IPS DF 6.9 (cell line): ENCODE results near the gene C16orf54.
"Not testable (repeated sequence)": the region's sequence is repeated elsewhere in the genome, so short reads cannot be mapped to it uniquely, and the experiment has no call there.

Experiments used
- DNase-seq: peaks from one replicate; pipeline ENCODE4 v3.0.0-alpha.2; 2013; ENCODE audit warnings: low read depth, low spot score
- H3K27ac ChIP-seq: one replicate; pipeline ENCODE4 v1.5.1; 2013; ENCODE audit warnings: low read length, control low read depth
- H3K27me3 ChIP-seq: 2 replicates; pipeline ENCODE4 v1.6.1; 2013; ENCODE audit warnings: mild to moderate bottlenecking, low read length; ENCODE audit not compliant: control insufficient read depth, insufficient read depth
- H3K36me3 ChIP-seq: 2 replicates; pipeline ENCODE4 v1.6.1; 2013; ENCODE audit warnings: low read length; ENCODE audit not compliant: control insufficient read depth, insufficient read depth
- H3K4me1 ChIP-seq: 2 replicates; pipeline ENCODE4 v1.6.1; 2013; ENCODE audit warnings: low read length; ENCODE audit not compliant: control insufficient read depth, insufficient read depth
- H3K4me3 ChIP-seq: 2 replicates; pipeline ENCODE4 v1.5.1; 2013; ENCODE audit warnings: mild to moderate bottlenecking, low read length
- H3K9me3 ChIP-seq: 2 replicates; pipeline ENCODE4 v1.6.1; 2013; ENCODE audit warnings: low read length, inconsistent platforms; ENCODE audit not compliant: control insufficient read depth, insufficient read depth
- WGBS: extraction: QIAGEN DNeasy Blood & Tissue Kit; methylation state at CpG from one replicate; pipeline ENCODE4 v1.1.7; 2013; ENCODE audit warnings: mixed read lengths, missing lambda C conversion rate; ENCODE audit not compliant: insufficient read length, insufficient coverage; 5-methylcytosine and 5-hydroxymethylcytosine counted together

C16orf54 gene

DNA sequence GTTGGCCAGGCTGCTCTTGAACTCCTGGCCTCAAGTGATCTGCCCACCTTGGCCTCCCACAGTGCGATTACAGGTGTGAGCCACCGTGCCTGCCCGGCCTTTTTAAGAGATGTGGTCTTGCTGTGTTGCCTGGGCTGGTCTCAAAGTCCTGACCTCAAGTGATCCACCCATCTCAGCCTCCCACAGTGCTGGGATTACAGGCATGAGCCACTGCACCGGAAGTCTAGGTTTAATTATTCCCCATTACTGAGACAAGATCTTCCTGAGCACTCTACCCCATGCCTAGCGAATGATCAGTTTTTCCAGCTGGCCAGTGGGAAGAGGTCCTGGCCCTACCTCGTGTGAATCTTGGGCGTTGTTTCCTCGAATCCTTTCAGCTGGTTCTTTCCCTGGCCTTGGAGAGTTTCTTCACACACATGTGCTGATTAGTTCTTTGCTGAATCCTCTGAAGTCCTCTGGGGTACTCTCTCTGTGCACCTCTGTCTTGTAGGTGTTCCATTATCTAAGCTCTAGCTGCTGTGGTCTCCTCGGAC is 18.9 kb downstream of the C16orf54 start:
- Histone ChIP-seq H3K27ac (no peak overlapping the region), H3K4me3 (no peak overlapping the region), H3K36me3 (peaks cover 14% of the 10 kb centered on the region), H3K4me1 (no peaks in the 10 kb centered on the region), H3K27me3 (no peaks in the 10 kb centered on the region), H3K9me3 (no peaks in the 10 kb centered on the region)
- no CpG with 5 or more reads among the region's 9 CpGs for WGBS
- no peak for DNase-seq

DNA sequence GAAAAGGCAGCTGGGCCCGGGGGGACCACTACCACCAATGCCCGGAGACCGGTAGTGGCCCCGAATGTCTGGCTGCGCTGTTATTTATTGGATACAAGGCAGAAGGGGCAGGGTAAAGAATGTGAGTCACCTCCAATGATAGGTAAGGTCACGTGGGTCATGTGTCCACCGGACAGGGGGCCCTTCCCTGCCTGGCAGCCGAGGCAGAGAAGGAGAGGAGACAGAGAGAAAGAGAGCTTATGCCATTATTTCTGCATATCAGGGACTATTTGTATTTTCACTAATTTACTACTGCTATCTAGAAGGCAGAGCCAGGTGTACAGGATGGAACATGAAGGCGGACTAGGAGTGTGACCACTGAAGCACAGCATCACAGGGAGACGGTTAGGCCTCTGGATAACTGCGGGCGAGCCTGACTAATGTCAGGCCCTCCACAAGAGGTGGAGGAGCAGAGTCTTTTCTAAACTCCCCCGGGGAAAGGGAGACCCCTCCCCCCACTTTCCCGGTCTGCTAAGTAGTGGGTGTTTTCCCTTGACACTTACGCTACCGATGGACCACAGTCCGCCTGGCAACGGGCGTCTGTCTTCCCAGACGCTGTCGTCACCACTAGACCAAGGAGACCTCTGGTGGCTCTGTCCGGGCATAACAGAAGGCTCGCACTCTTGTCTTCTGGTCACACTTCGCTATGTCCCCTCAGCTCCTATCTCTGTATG is 24.5 kb downstream of the C16orf54 start:
- H3K36me3 ChIP-seq, H3K27ac ChIP-seq, H3K27me3 ChIP-seq, H3K4me3 ChIP-seq, DNase-seq, H3K9me3 ChIP-seq, H3K4me1 ChIP-seq: not testable (repeated sequence)
- WGBS, result no CpG with 5 or more reads among the region's 24 CpGs

GRCh38 chr16:29720703-29721102 is 25.1 kb downstream of the C16orf54 start:
- Histone ChIP-seq H3K4me3 (no peak overlapping the region), H3K4me1 (0 out of 2 replicates have a peak, but pooled peaks cover 1% of the 10 kb centered on the region), H3K36me3 (peaks cover 4% of the 10 kb centered on the region; the same call in 1 of the 2 replicates), H3K27me3 (no peaks in the 10 kb centered on the region), H3K27ac (no peak overlapping the region), H3K9me3 (no peaks in the 10 kb centered on the region)
- no CpG with 5 or more reads among the region's 5 CpGs for WGBS
- no peak for DNase-seq

- Histone ChIP-seq H3K27me3 (no peaks in the 10 kb centered on the region), H3K4me3 (no peak overlapping the region), H3K36me3 (peaks cover 4% of the 10 kb centered on the region; the same call in 1 of the 2 replicates), H3K4me1 (0 out of 2 replicates have a peak, but pooled peaks cover 1% of the 10 kb centered on the region), H3K27ac (no peak overlapping the region), H3K9me3 (no peaks in the 10 kb centered on the region)
- WGBS, result no CpG with 5 or more reads among the region's 4 CpGs
- DNase-seq, result no peak
These were observed 26.7 kb downstream of the C16orf54 start for GRCh38 chr16:29719063-29719462.

DNA sequence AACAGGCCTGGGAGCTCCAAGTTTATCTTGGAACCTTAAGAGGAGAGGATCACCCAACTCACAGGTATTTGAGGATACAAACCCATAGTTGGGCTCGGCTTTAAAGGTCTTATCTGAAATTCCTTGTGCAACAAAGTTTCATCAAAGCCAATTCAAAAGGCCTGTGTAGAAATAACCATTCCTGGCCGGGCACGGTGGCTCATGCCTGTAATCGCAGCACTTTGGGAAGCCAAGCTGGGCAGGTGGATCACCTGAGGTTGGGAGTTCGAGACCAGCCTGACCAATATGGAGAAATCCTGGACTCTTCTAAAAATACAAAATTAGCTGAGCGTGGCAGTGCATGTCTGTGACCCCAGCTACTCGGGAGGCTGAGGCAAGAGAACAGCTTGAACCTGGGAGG is 28.7 kb downstream of the C16orf54 start:
- H3K9me3 ChIP-seq, result no peaks in the 10 kb centered on the region
- DNase-seq, result no peak
- no peak overlapping the region for H3K27ac ChIP-seq
- no peaks in the 10 kb centered on the region for H3K27me3 ChIP-seq
- H3K36me3 ChIP-seq, result peaks cover 4% of the 10 kb centered on the region; the same call in 1 of the 2 replicates
- 0 out of 2 replicates have a peak, but pooled peaks cover 1% of the 10 kb centered on the region for H3K4me1 ChIP-seq
- WGBS, result no CpG with 5 or more reads among the region's 7 CpGs
- H3K4me3 ChIP-seq, result no peak overlapping the region

DNA sequence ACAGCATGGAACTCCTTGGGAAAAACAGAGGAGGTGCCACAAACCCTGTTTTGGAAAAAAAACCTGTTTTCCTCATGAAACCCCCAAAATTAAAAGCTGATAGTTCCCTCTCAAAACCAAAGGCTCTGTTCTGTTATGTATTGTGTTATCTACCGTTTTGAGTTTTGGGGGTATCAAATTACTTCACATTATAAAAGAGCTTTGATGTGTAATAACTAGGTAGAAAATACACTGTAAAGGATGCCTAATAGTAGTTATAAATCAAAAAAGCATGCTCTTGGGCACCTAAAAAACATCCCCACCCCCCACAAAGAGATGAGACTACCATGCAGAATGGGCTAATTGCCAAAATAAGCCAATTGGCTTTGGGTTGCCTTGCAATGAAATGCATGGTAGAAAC is 30.8 kb downstream of the C16orf54 start:
- H3K4me3 ChIP-seq, result no peak overlapping the region
- no peak overlapping the region for H3K27ac ChIP-seq
- no peak for DNase-seq
- H3K27me3 ChIP-seq, result no peaks in the 10 kb centered on the region
- peaks cover 4% of the 10 kb centered on the region; the same call in 1 of the 2 replicates for H3K36me3 ChIP-seq
- WGBS, result no CpG with 5 or more reads among the region's 1 CpG
- 0 out of 2 replicates have a peak, but pooled peaks cover 2% of the 10 kb centered on the region for H3K4me1 ChIP-seq
- no peaks in the 10 kb centered on the region for H3K9me3 ChIP-seq

DNA sequence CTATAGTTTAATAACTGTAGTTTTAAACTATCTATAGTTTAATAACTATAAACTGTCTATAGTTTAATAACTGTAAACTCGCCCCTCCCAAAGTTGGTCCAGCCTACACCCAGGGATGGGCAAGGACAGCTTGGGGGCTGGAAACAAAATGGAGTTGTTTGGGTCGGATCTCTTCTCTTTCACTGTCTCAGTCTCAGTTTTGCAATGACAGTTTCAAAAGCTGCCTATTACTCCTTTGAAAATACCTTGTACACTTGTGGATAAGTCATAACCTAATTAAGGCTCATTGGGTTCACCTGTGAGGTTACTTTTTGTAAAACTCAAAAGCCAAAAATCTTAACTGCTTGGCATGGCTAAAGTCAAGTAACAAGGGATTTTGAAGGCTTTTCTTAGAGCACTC is 31.4 kb downstream of the C16orf54 start:
- no peak overlapping the region for H3K4me3 ChIP-seq
- no peaks in the 10 kb centered on the region for H3K9me3 ChIP-seq
- no peak overlapping the region for H3K27ac ChIP-seq
- peaks cover 4% of the 10 kb centered on the region; the same call in 1 of the 2 replicates for H3K36me3 ChIP-seq
- H3K4me1 ChIP-seq, result 0 out of 2 replicates have a peak, but pooled peaks cover 2% of the 10 kb centered on the region
- H3K27me3 ChIP-seq, result no peaks in the 10 kb centered on the region
- whole genome bisulfite sequencing, result no CpG with 5 or more reads among the region's 2 CpGs
- no peak for DNase-seq

DNA sequence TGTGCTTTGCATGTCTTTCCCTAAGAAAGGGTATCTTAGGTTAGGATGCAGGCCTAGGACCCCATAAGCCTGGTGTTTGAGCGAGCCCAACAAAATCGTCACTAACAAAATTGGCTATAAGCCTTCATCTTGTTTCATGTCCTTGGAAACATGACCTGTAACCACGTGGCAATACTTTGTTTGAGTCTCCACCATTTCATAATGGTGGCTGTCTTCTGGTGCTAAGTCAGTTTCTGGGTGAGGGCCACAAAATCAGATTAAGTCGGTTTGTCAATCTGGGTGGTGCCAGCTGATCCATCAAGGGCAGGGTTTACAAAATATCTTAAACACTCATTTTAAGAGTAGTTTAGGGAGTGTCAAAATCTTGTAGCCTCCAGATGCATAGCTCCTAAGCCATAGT is 33.0 kb downstream of the C16orf54 start:
- no peak overlapping the region for H3K27ac ChIP-seq
- H3K4me3 ChIP-seq, result no peak overlapping the region
- no peaks in the 10 kb centered on the region for H3K27me3 ChIP-seq
- no CpG with 5 or more reads among the region's 4 CpGs for WGBS
- H3K36me3 ChIP-seq, result peaks cover 4% of the 10 kb centered on the region; the same call in 1 of the 2 replicates
- H3K9me3 ChIP-seq, result no peaks in the 10 kb centered on the region
- H3K4me1 ChIP-seq, result peaks cover 1% of the 10 kb centered on the region; the same call in 1 of the 2 replicates
- no peak for DNase-seq

- no CpG with 5 or more reads among the region's 17 CpGs for WGBS
- Histone ChIP-seq H3K36me3 (no peaks in the 10 kb centered on the region; the same call in 1 of the 2 replicates), H3K9me3 (no peaks in the 10 kb centered on the region), H3K4me3 (peak overlapping the region; percentile 64; the same call in 1 of the 2 replicates), H3K4me1 (peaks cover 1% of the 10 kb centered on the region; the same call in 1 of the 2 replicates), H3K27me3 (no peaks in the 10 kb centered on the region), H3K27ac (peak overlapping the region; percentile 74)
- DNase-seq, result no peak
These were observed 35.3 kb downstream of the C16orf54 start for GRCh38 chr16:29710227-29711219.

DNA sequence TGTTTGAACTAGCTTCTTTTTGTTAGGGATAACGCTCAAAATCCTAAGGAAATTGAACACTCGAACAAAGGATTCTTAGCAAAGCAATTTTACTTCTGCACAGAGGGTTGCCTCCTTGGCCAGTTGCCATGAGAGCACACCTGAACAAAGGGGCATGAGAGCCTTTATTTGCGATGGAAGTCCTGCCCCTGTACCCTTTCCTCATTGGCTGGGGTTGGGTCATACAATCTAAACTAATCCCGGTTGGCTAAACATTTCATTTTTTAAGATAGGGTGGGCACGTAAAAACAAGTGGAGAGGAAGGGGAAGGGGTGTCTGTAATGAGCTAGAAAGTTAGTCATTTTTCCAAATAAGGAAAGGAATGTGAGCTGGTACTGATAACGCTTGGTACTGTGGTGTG is 36.1 kb downstream of the C16orf54 start:
- H3K27me3 ChIP-seq, H3K9me3 ChIP-seq, H3K4me1 ChIP-seq, DNase-seq, H3K36me3 ChIP-seq: not testable (repeated sequence)
- WGBS, result no CpG with 5 or more reads among the region's 6 CpGs
- Histone ChIP-seq H3K27ac (peak overlapping the region; percentile 84), H3K4me3 (peak overlapping the region; percentile 64)
